K562 (cell line): ENCODE measurements around the gene PIH1D1. TPM values are rescaled to one million over a fixed set of nuclear protein-coding genes. Genes with fewer than 3 reads are reported as not detected.

Source experiments
- CCAR2 ChIP-seq: fragments of 200-400 bp; formaldehyde crosslinking; IDR thresholded peaks from 2 replicates; pipeline ENCODE4 v1.6.1; 2017; ENCODE audit warnings: mild to moderate bottlenecking, low read depth, low read length
- CEBPG ChIP-seq, 3 experiments: fragments of 200-800 bp in 1 of 3; sonication (Bioruptor generic) in 1 of 3; sonication (generic) in 1 of 3; formaldehyde crosslinking in 1 of 3; IDR thresholded peaks in 2 of 3; conservative IDR thresholded peaks in 1 of 3; 2 replicates each; pipeline versions ENCODE4 v1.6.1 to v1.8.0; 2016 to 2022; ENCODE audit warnings: missing compliant biosample characterization in 2 of 3, missing genetic modification characterization in 2 of 3, mild to moderate bottlenecking in 1 of 3, missing genetic modification reagents in 1 of 3
- CHD1 ChIP-seq: fragments of 200-600 bp; sonication (generic); IDR thresholded peaks from one replicate; pipeline ENCODE4 v1.6.1; 2012; ENCODE audit warnings: mild to moderate bottlenecking, moderate library complexity, low read length, inconsistent platforms
- CTBP1 ChIP-seq: fragments of 450-650 bp; IDR thresholded peaks from 2 replicates; pipeline ENCODE4 v1.6.1; 2016; ENCODE audit warnings: borderline replicate concordance
- FOS ChIP-seq: IDR thresholded peaks from 3 replicates; pipeline ENCODE4 v1.6.1; 2011; ENCODE audit not compliant: insufficient read length; ENCODE audit errors: extremely low read depth
- HLTF ChIP-seq: fragments of 450-650 bp; IDR thresholded peaks from 2 replicates; pipeline ENCODE4 v1.6.1; 2016
- HNRNPLL ChIP-seq: fragments of 200-400 bp; formaldehyde crosslinking; IDR thresholded peaks from 2 replicates; pipeline ENCODE4 v1.6.1; 2017; ENCODE audit warnings: low read length, low read depth, mild to moderate bottlenecking; ENCODE audit not compliant: poor library complexity, severe bottlenecking
- MNT ChIP-seq, 2 experiments: fragments of 450-650 bp; conservative IDR thresholded peaks; 2 replicates each; pipeline ENCODE4 v1.6.1; 2017; ENCODE audit warnings: mild to moderate bottlenecking in 2 of 2, moderate library complexity in 2 of 2
- MYC ChIP-seq, 2 experiments: fragments of 250-450 bp in 1 of 2; sonication (Bioruptor Pico) in 1 of 2; IDR thresholded peaks; 2 replicates each; pipeline versions ENCODE4 v1.5.1 to v1.6.1; 2012 to 2021; ENCODE audit warnings: low read depth in 2 of 2, borderline replicate concordance in 1 of 2, improper control_type of control experiment in 1 of 2, low read length in 1 of 2, mild to moderate bottlenecking in 1 of 2, moderate library complexity in 1 of 2
- MYNN ChIP-seq, 2 experiments: sonication (generic); formaldehyde crosslinking in 1 of 2; IDR thresholded peaks; 2 replicates each; pipeline versions ENCODE4 v1.5.0 to v1.6.1; 2016 to 2020; ENCODE audit warnings: antibody characterized with exemption in 1 of 2, missing genetic modification reagents in 1 of 2
- NR0B1 ChIP-seq: fragments of 450-650 bp; IDR thresholded peaks from one replicate; pipeline ENCODE4 v1.6.1; 2018; ENCODE audit warnings: mild to moderate bottlenecking, moderate library complexity; ENCODE audit not compliant: partially characterized antibody
- POLR2B ChIP-seq: fragments of 450-650 bp; IDR thresholded peaks from 2 replicates; pipeline ENCODE4 v1.6.1; 2018; ENCODE audit warnings: low read depth; ENCODE audit not compliant: partially characterized antibody
- RFX1 ChIP-seq: fragments of 450-650 bp; IDR thresholded peaks from 2 replicates; pipeline ENCODE4 v1.6.1; 2016; ENCODE audit warnings: mild to moderate bottlenecking, moderate library complexity
- RHOXF2B ChIP-seq: fragments of 250-450 bp; sonication (Bioruptor Pico); conservative IDR thresholded peaks from 2 replicates; pipeline ENCODE4 v1.5.1; 2021
- SETDB1 ChIP-seq: IDR thresholded peaks from one replicate; pipeline ENCODE4 v1.6.1; 2012; ENCODE audit warnings: low read length, control low read depth, inconsistent platforms
- SMAD4 ChIP-seq: fragments of 250-450 bp; sonication (Bioruptor Pico); conservative IDR thresholded peaks from 2 replicates; pipeline ENCODE4 v1.8.0; 2021; ENCODE audit warnings: inconsistent platforms, mild to moderate bottlenecking, moderate library complexity
- SUPT5H ChIP-seq: fragments of 450-650 bp; IDR thresholded peaks from 2 replicates; pipeline ENCODE4 v1.6.1; 2016
- TAF1 ChIP-seq: IDR thresholded peaks from 2 replicates; pipeline ENCODE4 v1.6.1; 2011; ENCODE audit warnings: mild to moderate bottlenecking, low read length, moderate library complexity; ENCODE audit not compliant: insufficient read depth, control insufficient read depth, severe bottlenecking; ENCODE audit errors: extremely low read depth
- TFAP4 ChIP-seq: sonication (generic); formaldehyde crosslinking; IDR thresholded peaks from 2 replicates; pipeline ENCODE4 v1.8.0; 2022; ENCODE audit warnings: missing genetic modification reagents, mild to moderate bottlenecking, moderate library complexity, borderline replicate concordance
- TGIF2 ChIP-seq: sonication (generic); formaldehyde crosslinking; IDR thresholded peaks from 2 replicates; pipeline ENCODE4 v1.8.1; 2022; ENCODE audit warnings: mild to moderate bottlenecking, missing genetic modification reagents, moderate library complexity
- ZBTB7A ChIP-seq: IDR thresholded peaks from 2 replicates; pipeline ENCODE4 v1.6.1; 2011; ENCODE audit warnings: low read depth, mild to moderate bottlenecking, low read length, moderate library complexity, borderline replicate concordance; ENCODE audit not compliant: control insufficient read depth
- ZNF121 ChIP-seq: sonication (generic); formaldehyde crosslinking; conservative IDR thresholded peaks from 2 replicates; pipeline ENCODE4 v1.8.0; 2022; ENCODE audit warnings: missing genetic modification reagents
- ZNF586 ChIP-seq: fragments of 450-650 bp; formaldehyde crosslinking; conservative IDR thresholded peaks from 2 replicates; pipeline ENCODE4 v1.4.0; 2020; ENCODE audit warnings: mild to moderate bottlenecking, moderate library complexity
- ZNF644 ChIP-seq: fragments of 200-800 bp; sonication (Bioruptor generic); IDR thresholded peaks from 2 replicates; pipeline ENCODE4 v1.6.1; 2016; ENCODE audit warnings: low read depth, missing genetic modification characterization, missing compliant biosample characterization
- ZNF785 ChIP-seq: fragments of 250-450 bp; sonication (Bioruptor Pico); IDR thresholded peaks from 2 replicates; pipeline ENCODE4 v1.4.0; 2020; ENCODE audit warnings: mild to moderate bottlenecking
- polyA plus RNA-seq, 8 experiments: library from polyadenylated mRNA; depleted of rRNA in 4 of 8; stranded (reverse) in 5 of 8; unstranded in 3 of 8; fragments of >200 nt; fragmentation: Nextera tagmentation in 2 of 8; fragmentation: Illumina TruSeq in 1 of 8; extraction: Ambion mirVana in 2 of 8; extraction: Trizol in 1 of 8; gene quantifications; 2 replicates each; pipeline versions ENCODE4 v1.2.1 to v1.2.3, GENCODE V29; 2011 to 2014; ENCODE audit warnings: inconsistent platforms in 1 of 8, missing spikeins in 1 of 8
- total RNA-seq, 7 experiments: library from RNA; depleted of rRNA in 6 of 7; stranded (reverse); fragments of >200 nt in 6 of 7; fragmentation: Illumina TruSeq in 2 of 7; extraction: Trizol in 2 of 7; gene quantifications; 2 replicates each; pipeline versions ENCODE4 v1.2.1 to v1.2.3, GENCODE V29; 2011 to 2021; ENCODE audit warnings: low replicate concordance in 1 of 7

Gene PIH1D1
- total and polyA plus RNA-seq, 9 of the 15 experiments (the other 6 are each of a cell fraction or from before 2014, with no cell fraction given): 26.5 to 224 (median 137) TPM

- no peak for TF ChIP-seq CEBPG (CRISPR knock-in tag; IDR thresholded peaks at IDR 0.05)
- TF ChIP-seq CEBPG (tag; conservative IDR thresholded peaks at IDR 0.05 in 1 of 2, IDR thresholded peaks at IDR 0.05 in 1 of 2): no peak
- TF ChIP-seq SETDB1: no peak
- TF ChIP-seq MNT (conservative IDR thresholded peaks at IDR 0.05): peak; percentile 71 to 87
- TF ChIP-seq NR0B1: no peak
- 0 out of 2 replicates have a peak, but pooled peaks have one; percentile 45 for TF ChIP-seq HLTF
- TF ChIP-seq ZNF644 (tag): no peak
- peak; percentile 86 for TF ChIP-seq TFAP4
- no peak for TF ChIP-seq ZNF785 (CRISPR knock-in tag)
- TF ChIP-seq TAF1: peak; percentile 26
- TF ChIP-seq SUPT5H: no peak
- no peak for TF ChIP-seq POLR2B
- 0 out of 2 replicates have a peak, but pooled peaks have one; percentile 33 for TF ChIP-seq MYNN (IDR thresholded peaks at IDR 0.05)
- TF ChIP-seq MYNN (CRISPR knock-in tag; IDR thresholded peaks at IDR 0.05): no peak
- peak; percentile 87; the same call in 1 of the 2 replicates for TF ChIP-seq CTBP1
- TF ChIP-seq ZNF121 (CRISPR knock-in tag): no peak
- TF ChIP-seq CCAR2: no peak
- no peak for TF ChIP-seq ZNF586
- no peak for TF ChIP-seq RHOXF2B (CRISPR knock-in tag)
- peak; percentile 98 for TF ChIP-seq ZBTB7A
- peak; percentile 46; the same call in 1 of the 2 replicates for TF ChIP-seq SMAD4
- TF ChIP-seq RFX1: no peak
- peak; percentile 80 for TF ChIP-seq MYC (IDR thresholded peaks at IDR 0.05; ENCODE audit: low read depth, low read length)
- no peak for TF ChIP-seq MYC (CRISPR knock-in tag; IDR thresholded peaks at IDR 0.05; ENCODE audit: borderline replicate concordance, low read depth)
- 0 out of 2 replicates have a peak, but pooled peaks have one; percentile 18 for TF ChIP-seq TGIF2 (CRISPR knock-in tag)
- TF ChIP-seq CHD1: no peak
- peak; percentile 66 for TF ChIP-seq HNRNPLL
- TF ChIP-seq FOS: no peak
Measured at GRCh38 chr19:49473868-49474541, 22.4 kb upstream of the PIH1D1 start, which contains the start of gene FLT3LG (continued).
